Left lung (tissue), 10 donors: ENCODE data around the gene TAF11L9. TPM values are rescaled to one million over a fixed set of nuclear protein-coding genes. Genes with fewer than 3 reads are reported as not detected.
A peak's percentile ranks its signal among the peaks of the same experiment; 100 is the strongest.
"Not testable (repeated sequence)": the region's sequence is repeated elsewhere in the genome, so short reads cannot be mapped to it uniquely, and the experiment has no call there.

Experiments used
- ATAC-seq: fragments of 200-7000 bp; cut with Tn5 transposase; one replicate; pipeline ENCODE4 v1.9.1; 2020; ENCODE audit warnings: moderate library complexity
- DNase-seq, 4 donors: peaks; one replicate each; pipeline ENCODE4 v3.0.0-alpha.2; 2013 to 2020
- H3K27ac ChIP-seq, 2 donors: fragments of 200-600 bp; sonication (generic) in 1 of 2; one replicate each; pipeline versions ENCODE4 v1.5.0 to v1.8.0; 2020 to 2021
- H3K27me3 ChIP-seq, 2 donors: fragments of 200-600 bp; sonication (generic) in 1 of 2; one replicate each; pipeline versions ENCODE4 v1.5.0 to v1.8.0; 2020 to 2021
- H3K36me3 ChIP-seq, 2 donors: fragments of 200-600 bp; sonication (generic) in 1 of 2; one replicate each; pipeline versions ENCODE4 v1.5.0 to v1.8.0; 2020 to 2021
- H3K4me1 ChIP-seq, 2 donors: fragments of 200-600 bp; one replicate each; pipeline ENCODE4 v1.8.0; 2021
- H3K4me3 ChIP-seq, 2 donors: fragments of 200-600 bp; sonication (generic) in 1 of 2; one replicate each; pipeline versions ENCODE4 v1.5.0 to v1.8.0; 2020 to 2021; ENCODE audit warnings: mild to moderate bottlenecking in 1 of 2
- H3K9me3 ChIP-seq, 2 donors: fragments of 200-600 bp; sonication (generic) in 1 of 2; one replicate each; pipeline versions ENCODE4 v1.5.0 to v1.8.0; 2020 to 2021
- intact Hi-C, 2 donors: fragments of 100-400 bp; cut with DNase I; formaldehyde crosslinking; loops; one replicate each; pipeline versions ENCODE4 v1.11.2 to v1.14.2; 2022
- polyA plus RNA-seq, 6 donors: library from polyadenylated mRNA; unstranded; fragments of 120-200 nt; gene quantifications; one replicate each; pipeline ENCODE4 v1.2.1, GENCODE V29; 2013; ENCODE audit not compliant: insufficient read length in 6 of 6
- total RNA-seq, 2 donors: library from RNA; stranded (reverse); fragmentation: NEBNext Ultra II Directional; extraction: Animal tissue kit (Norgen Biotek cat#: 25700); gene quantifications; one replicate each; pipeline ENCODE4 v1.2.1, GENCODE V29; 2021
- TF ChIP-seq, protein P1 (sequence below), 2 donors: fragments of 200-600 bp; sonication (generic) in 1 of 2; IDR thresholded peaks; one replicate each; pipeline versions ENCODE4 v1.5.0 to v1.8.0; 2021; ENCODE audit warnings: antibody characterized with exemption in 2 of 2
- donor health status: DM: no; HTN: yes; CAD: no.
- donor health status: DM: no; HTN: no; CAD: no.

The TAF11L9 gene
- total and polyA plus RNA-seq, 8 donors, result not detected

GRCh38 chr5:17614872-17615605 is 20.8 kb upstream of the TAF11L9 start:
- no peaks in the 10 kb centered on the region for H3K36me3 ChIP-seq
- H3K27ac ChIP-seq, result no peak overlapping the region
- no peaks in the 10 kb centered on the region for H3K9me3 ChIP-seq
- TF ChIP-seq, protein P1, sequence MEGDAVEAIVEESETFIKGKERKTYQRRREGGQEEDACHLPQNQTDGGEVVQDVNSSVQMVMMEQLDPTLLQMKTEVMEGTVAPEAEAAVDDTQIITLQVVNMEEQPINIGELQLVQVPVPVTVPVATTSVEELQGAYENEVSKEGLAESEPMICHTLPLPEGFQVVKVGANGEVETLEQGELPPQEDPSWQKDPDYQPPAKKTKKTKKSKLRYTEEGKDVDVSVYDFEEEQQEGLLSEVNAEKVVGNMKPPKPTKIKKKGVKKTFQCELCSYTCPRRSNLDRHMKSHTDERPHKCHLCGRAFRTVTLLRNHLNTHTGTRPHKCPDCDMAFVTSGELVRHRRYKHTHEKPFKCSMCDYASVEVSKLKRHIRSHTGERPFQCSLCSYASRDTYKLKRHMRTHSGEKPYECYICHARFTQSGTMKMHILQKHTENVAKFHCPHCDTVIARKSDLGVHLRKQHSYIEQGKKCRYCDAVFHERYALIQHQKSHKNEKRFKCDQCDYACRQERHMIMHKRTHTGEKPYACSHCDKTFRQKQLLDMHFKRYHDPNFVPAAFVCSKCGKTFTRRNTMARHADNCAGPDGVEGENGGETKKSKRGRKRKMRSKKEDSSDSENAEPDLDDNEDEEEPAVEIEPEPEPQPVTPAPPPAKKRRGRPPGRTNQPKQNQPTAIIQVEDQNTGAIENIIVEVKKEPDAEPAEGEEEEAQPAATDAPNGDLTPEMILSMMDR (IDR thresholded peaks at IDR 0.05), result no peak
- DNase-seq, result peak in 1 of 4 donors; percentile 51
- no peak overlapping the region for H3K4me3 ChIP-seq
- intact Hi-C loops, result no loop called here
- ATAC-seq, result no peak
- H3K4me1 ChIP-seq, result no peaks in the 10 kb centered on the region
- no peaks in the 10 kb centered on the region for H3K27me3 ChIP-seq

GRCh38 chr5:17610092-17610491 is 15.9 kb upstream of the TAF11L9 start, which contains the start of gene TAF11L12:
TAF11L12 (plus strand) TSS chr5:17610392.
- ATAC-seq, H3K36me3 ChIP-seq, H3K4me3 ChIP-seq, H3K9me3 ChIP-seq, H3K4me1 ChIP-seq, DNase-seq, H3K27ac ChIP-seq, intact Hi-C loops, H3K27me3 ChIP-seq: not testable (repeated sequence)

GRCh38 chr5:17607461-17607860 is 13.3 kb upstream of the TAF11L9 start:
- DNase-seq, ATAC-seq, intact Hi-C loops, H3K9me3 ChIP-seq, H3K27ac ChIP-seq, H3K36me3 ChIP-seq, H3K27me3 ChIP-seq, H3K4me3 ChIP-seq, H3K4me1 ChIP-seq: not testable (repeated sequence)

GRCh38 chr5:17604951-17605350 is 10.8 kb upstream of the TAF11L9 start:
- ATAC-seq, result no peak
- TF ChIP-seq, protein P1 (IDR thresholded peaks at IDR 0.05), result no peak
- no peaks in the 10 kb centered on the region for H3K4me1 ChIP-seq
- no peaks in the 10 kb centered on the region for H3K9me3 ChIP-seq
- no peak for DNase-seq
- no peaks in the 10 kb centered on the region for H3K27me3 ChIP-seq
- intact Hi-C loops, result no loop called here
- H3K36me3 ChIP-seq, result no peaks in the 10 kb centered on the region
- no peak overlapping the region for H3K27ac ChIP-seq
- H3K4me3 ChIP-seq, result no peak overlapping the region

DNA sequence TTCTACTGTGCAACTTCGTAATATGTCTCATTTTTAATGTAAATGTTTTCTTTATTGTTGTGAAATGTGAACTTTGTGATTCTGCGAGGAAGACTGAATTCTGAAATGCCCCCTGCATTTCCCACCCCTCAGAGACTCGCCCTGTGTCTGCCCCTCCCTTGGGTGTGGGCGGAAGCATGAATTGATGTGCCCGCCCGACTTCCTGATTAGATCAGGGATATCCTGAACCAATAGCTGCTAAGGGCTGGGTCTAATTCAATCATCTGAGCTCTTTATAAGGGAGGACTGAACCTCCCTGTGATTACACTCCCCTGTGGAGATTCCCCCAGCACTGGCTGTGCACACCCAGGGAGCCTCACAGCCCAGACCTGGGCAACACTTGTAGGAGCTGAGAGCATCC is 9.7 kb upstream of the TAF11L9 start, which contains the start of gene TAF11L11:
Gene TAF11L11, plus strand, starts transcription at position 304 of the 400 bp plus-strand sequence.
- H3K36me3 ChIP-seq, intact Hi-C loops, H3K27ac ChIP-seq, H3K4me1 ChIP-seq, H3K4me3 ChIP-seq, DNase-seq, ATAC-seq, H3K9me3 ChIP-seq, H3K27me3 ChIP-seq: not testable (repeated sequence)

DNA sequence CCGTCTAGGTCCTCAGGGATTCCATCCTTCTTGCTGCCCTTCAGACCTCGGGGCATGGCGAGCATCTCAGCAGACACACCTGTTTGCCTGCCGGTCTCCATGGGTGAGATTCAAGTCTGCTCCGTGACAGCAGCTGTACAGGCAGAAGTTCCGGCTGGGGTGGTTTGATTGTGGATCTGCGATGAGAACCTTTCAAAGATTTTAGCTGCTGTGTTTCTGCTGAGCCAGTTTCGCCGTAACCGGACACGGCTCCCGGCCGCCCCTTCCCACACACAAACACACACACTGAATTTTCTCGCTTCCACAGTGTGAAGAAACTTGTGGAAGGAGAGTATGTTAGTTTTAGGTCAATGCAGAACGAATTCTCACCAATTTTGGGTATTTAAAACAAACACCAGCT is 3.5 kb upstream of the TAF11L9 start, which contains the start of gene TAF11L10:
Gene TAF11L10, minus strand, starts transcription at position 101 of the 400 bp plus-strand sequence.
- H3K9me3 ChIP-seq, H3K4me3 ChIP-seq, H3K27me3 ChIP-seq, H3K27ac ChIP-seq, DNase-seq, ATAC-seq, H3K36me3 ChIP-seq, H3K4me1 ChIP-seq, intact Hi-C loops: not testable (repeated sequence)

- not testable (repeated sequence) for H3K27me3 ChIP-seq
Measured at GRCh38 chr5:17590860-17591259, 3.3 kb downstream of the TAF11L9 start, which contains the start of gene TAF11L8. TAF11L8 (minus strand) TSS chr5:17590960.

GRCh38 chr5:17585658-17586057 is 8.5 kb downstream of the TAF11L9 start, which contains the start of gene TAF11L7:
TAF11L7 (minus strand) TSS chr5:17585758.
- H3K27ac ChIP-seq, H3K4me1 ChIP-seq, H3K36me3 ChIP-seq, intact Hi-C loops, H3K9me3 ChIP-seq, ATAC-seq, H3K27me3 ChIP-seq, H3K4me3 ChIP-seq, DNase-seq: not testable (repeated sequence)

More at GRCh38 chr5:17590860-17591259, 3.3 kb downstream of the TAF11L9 start, which contains the start of gene TAF11L8:
- H3K4me1 ChIP-seq, H3K27ac ChIP-seq, DNase-seq, H3K4me3 ChIP-seq, intact Hi-C loops, H3K9me3 ChIP-seq, H3K36me3 ChIP-seq, ATAC-seq: not testable (repeated sequence)

Other genes starting within 250 kb of the TAF11L9 start
- gene TAF11L2, start 96.2 kb downstream of the TAF11L9 start, total RNA-seq, result not detected
- not detected for gene TAF11L2, start 96.2 kb downstream of the TAF11L9 start, polyA plus RNA-seq
- not detected for gene TAF11L3, start 76.0 kb downstream of the TAF11L9 start, total RNA-seq
- not detected for gene TAF11L3, start 76.0 kb downstream of the TAF11L9 start, polyA plus RNA-seq
- gene TAF11L4, start 72.6 kb downstream of the TAF11L9 start, total RNA-seq, result not detected
- not detected for gene TAF11L4, start 72.6 kb downstream of the TAF11L9 start, polyA plus RNA-seq
- not detected for gene TAF11L5, start 69.2 kb downstream of the TAF11L9 start, total RNA-seq
- gene TAF11L5, start 69.2 kb downstream of the TAF11L9 start, polyA plus RNA-seq, result not detected
- not detected for gene TAF11L6, start 65.7 kb downstream of the TAF11L9 start, total RNA-seq
- gene TAF11L6, start 65.7 kb downstream of the TAF11L9 start, polyA plus RNA-seq, result not detected
- not detected for gene TAF11L7, start 8.6 kb downstream of the TAF11L9 start, total RNA-seq
- not detected for gene TAF11L7, start 8.6 kb downstream of the TAF11L9 start, polyA plus RNA-seq
- not detected for gene TAF11L8, start 3.4 kb downstream of the TAF11L9 start, total RNA-seq
- not detected for gene TAF11L8, start 3.4 kb downstream of the TAF11L9 start, polyA plus RNA-seq
- gene TAF11L10, start 3.4 kb upstream of the TAF11L9 start, total RNA-seq, result not detected
- not detected for gene TAF11L10, start 3.4 kb upstream of the TAF11L9 start, polyA plus RNA-seq
- not detected for gene TAF11L11, start 9.8 kb upstream of the TAF11L9 start, total RNA-seq
- gene TAF11L11, start 9.8 kb upstream of the TAF11L9 start, polyA plus RNA-seq, result not detected
- not detected for gene TAF11L12, start 16.0 kb upstream of the TAF11L9 start, total RNA-seq
- gene TAF11L12, start 16.0 kb upstream of the TAF11L9 start, polyA plus RNA-seq, result not detected
- gene TAF11L13, start 37.7 kb upstream of the TAF11L9 start, total RNA-seq, result not detected
- gene TAF11L13, start 37.7 kb upstream of the TAF11L9 start, polyA plus RNA-seq, result not detected
- gene TAF11L14, start 40.1 kb upstream of the TAF11L9 start, total RNA-seq, result not detected
- gene TAF11L14, start 40.1 kb upstream of the TAF11L9 start, polyA plus RNA-seq, result not detected